ENCODE measurements around the gene BRD8.

DNA sequence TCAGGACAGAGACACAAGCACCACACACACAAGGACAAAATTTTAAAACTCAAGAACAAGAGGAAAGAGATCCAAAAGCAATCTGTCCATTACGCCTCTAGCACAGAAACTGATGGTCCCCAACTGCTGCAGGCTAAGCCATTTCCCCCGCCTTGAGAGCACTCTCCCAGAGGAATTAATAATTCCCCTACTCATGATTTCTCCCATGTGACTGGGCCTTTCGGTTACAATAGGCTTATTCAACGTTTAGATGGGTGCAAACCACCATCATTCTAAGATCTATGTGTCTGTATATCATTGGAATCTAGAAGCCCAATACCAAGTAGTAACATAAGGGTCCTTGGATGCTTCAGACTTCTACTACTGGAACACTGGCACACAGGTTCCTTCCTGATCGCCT, 18.8 kb downstream of the BRD8 start:
- TF ChIP-seq, protein P1, sequence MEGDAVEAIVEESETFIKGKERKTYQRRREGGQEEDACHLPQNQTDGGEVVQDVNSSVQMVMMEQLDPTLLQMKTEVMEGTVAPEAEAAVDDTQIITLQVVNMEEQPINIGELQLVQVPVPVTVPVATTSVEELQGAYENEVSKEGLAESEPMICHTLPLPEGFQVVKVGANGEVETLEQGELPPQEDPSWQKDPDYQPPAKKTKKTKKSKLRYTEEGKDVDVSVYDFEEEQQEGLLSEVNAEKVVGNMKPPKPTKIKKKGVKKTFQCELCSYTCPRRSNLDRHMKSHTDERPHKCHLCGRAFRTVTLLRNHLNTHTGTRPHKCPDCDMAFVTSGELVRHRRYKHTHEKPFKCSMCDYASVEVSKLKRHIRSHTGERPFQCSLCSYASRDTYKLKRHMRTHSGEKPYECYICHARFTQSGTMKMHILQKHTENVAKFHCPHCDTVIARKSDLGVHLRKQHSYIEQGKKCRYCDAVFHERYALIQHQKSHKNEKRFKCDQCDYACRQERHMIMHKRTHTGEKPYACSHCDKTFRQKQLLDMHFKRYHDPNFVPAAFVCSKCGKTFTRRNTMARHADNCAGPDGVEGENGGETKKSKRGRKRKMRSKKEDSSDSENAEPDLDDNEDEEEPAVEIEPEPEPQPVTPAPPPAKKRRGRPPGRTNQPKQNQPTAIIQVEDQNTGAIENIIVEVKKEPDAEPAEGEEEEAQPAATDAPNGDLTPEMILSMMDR (IDR thresholded peaks at IDR 0.05 in 2 of 3, conservative IDR thresholded peaks at IDR 0.05 in 1 of 3; ENCODE audit: control insufficient read depth in 2 of 3, extremely low read depth in 1 of 3, insufficient read depth in 1 of 3, low read depth in 3 of 3, low read length in 3 of 3), result no peak
- TF ChIP-seq YBX1 (IDR thresholded peaks at IDR 0.05), result no peak
- TF ChIP-seq, protein P2, sequence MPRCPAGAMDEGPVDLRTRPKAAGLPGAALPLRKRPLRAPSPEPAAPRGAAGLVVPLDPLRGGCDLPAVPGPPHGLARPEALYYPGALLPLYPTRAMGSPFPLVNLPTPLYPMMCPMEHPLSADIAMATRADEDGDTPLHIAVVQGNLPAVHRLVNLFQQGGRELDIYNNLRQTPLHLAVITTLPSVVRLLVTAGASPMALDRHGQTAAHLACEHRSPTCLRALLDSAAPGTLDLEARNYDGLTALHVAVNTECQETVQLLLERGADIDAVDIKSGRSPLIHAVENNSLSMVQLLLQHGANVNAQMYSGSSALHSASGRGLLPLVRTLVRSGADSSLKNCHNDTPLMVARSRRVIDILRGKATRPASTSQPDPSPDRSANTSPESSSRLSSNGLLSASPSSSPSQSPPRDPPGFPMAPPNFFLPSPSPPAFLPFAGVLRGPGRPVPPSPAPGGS (IDR thresholded peaks at IDR 0.05; ENCODE audit: borderline replicate concordance, insufficient read depth, low read depth, low read length, poor library complexity, severe bottlenecking), result no peak
- TF ChIP-seq JUND (IDR thresholded peaks at IDR 0.05; ENCODE audit: low read depth, low read length), result no peak
- no peak for TF ChIP-seq POLR2A (IDR thresholded peaks at IDR 0.05; ENCODE audit: low read depth, low read length)
- TF ChIP-seq EZH2 (IDR thresholded peaks at IDR 0.05; ENCODE audit: borderline replicate concordance, control insufficient read depth, low read depth, low read length), result no peak
- TF ChIP-seq POLR2AphosphoS2 (IDR thresholded peaks at IDR 0.05; ENCODE audit: low read depth, low read length), result no peak
- TF ChIP-seq, protein P3, sequence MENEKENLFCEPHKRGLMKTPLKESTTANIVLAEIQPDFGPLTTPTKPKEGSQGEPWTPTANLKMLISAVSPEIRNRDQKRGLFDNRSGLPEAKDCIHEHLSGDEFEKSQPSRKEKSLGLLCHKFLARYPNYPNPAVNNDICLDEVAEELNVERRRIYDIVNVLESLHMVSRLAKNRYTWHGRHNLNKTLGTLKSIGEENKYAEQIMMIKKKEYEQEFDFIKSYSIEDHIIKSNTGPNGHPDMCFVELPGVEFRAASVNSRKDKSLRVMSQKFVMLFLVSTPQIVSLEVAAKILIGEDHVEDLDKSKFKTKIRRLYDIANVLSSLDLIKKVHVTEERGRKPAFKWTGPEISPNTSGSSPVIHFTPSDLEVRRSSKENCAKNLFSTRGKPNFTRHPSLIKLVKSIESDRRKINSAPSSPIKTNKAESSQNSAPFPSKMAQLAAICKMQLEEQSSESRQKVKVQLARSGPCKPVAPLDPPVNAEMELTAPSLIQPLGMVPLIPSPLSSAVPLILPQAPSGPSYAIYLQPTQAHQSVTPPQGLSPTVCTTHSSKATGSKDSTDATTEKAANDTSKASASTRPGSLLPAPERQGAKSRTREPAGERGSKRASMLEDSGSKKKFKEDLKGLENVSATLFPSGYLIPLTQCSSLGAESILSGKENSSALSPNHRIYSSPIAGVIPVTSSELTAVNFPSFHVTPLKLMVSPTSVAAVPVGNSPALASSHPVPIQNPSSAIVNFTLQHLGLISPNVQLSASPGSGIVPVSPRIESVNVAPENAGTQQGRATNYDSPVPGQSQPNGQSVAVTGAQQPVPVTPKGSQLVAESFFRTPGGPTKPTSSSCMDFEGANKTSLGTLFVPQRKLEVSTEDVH (IDR thresholded peaks at IDR 0.05; ENCODE audit: low read depth, partially characterized antibody), result no peak
